CD8-positive, alpha-beta memory T cell (primary cell): ENCODE data around the gene SPC24. TPM values are rescaled to one million over a fixed set of nuclear protein-coding genes. Genes with fewer than 3 reads are reported as not detected.
A peak's percentile ranks its signal among the peaks of the same experiment; 100 is the strongest.

Source experiments
- CTCF ChIA-PET: fragments of 350-600 bp; sonication (Branson Sonifier 250); formaldehyde crosslinking; loops from one replicate; lab custom pipeline; 2021; ENCODE audit warnings: antibody characterized with exemption; lab: Charles Lee
- POLR2A ChIA-PET: fragments of 350-600 bp; sonication (Branson Sonifier 250); formaldehyde crosslinking; loops from one replicate; lab custom pipeline; 2021; ENCODE audit warnings: antibody characterized with exemption; lab: Charles Lee
- DNase-seq, 5 donors: peaks; one replicate each; pipeline versions ENCODE4 v3.0.0 to v3.0.0-alpha.2; 2020 to 2022; ENCODE audit warnings: mixed read lengths in 1 of 5
- H3K27ac ChIP-seq: one replicate; pipeline ENCODE4 v1.7.0; 2013; ENCODE audit warnings: low read depth, mild to moderate bottlenecking, low read length, moderate library complexity
- H3K27me3 ChIP-seq: 2 replicates; pipeline ENCODE4 v1.7.0; 2013; ENCODE audit warnings: low read length, mild to moderate bottlenecking; ENCODE audit not compliant: insufficient read depth, poor library complexity, severe bottlenecking
- H3K36me3 ChIP-seq: 2 replicates; pipeline ENCODE4 v1.7.0; 2013; ENCODE audit warnings: mild to moderate bottlenecking, low read length, moderate library complexity; ENCODE audit not compliant: insufficient read depth
- H3K4me1 ChIP-seq: 2 replicates; pipeline ENCODE4 v1.7.0; 2013; ENCODE audit warnings: mild to moderate bottlenecking, low read length, moderate library complexity; ENCODE audit not compliant: insufficient read depth
- H3K4me3 ChIP-seq: 2 replicates; pipeline ENCODE4 v1.7.0; 2013; ENCODE audit warnings: mild to moderate bottlenecking, low read length
- H3K9me3 ChIP-seq: 2 replicates; pipeline ENCODE4 v1.7.0; 2013; ENCODE audit warnings: mild to moderate bottlenecking, low read length
- H3K27ac Mint-ChIP-seq, 8 donors: one replicate each; pipeline ENCODE4 v1.8.0; 2020 to 2021; ENCODE audit warnings: mixed read lengths in 8 of 8, mild to moderate bottlenecking in 6 of 8, inconsistent platforms in 3 of 8, moderate library complexity in 3 of 8
- H3K27me3 Mint-ChIP-seq, 2 donors: one replicate each; pipeline ENCODE4 v1.8.0; 2020 to 2021; ENCODE audit warnings: mixed read lengths in 2 of 2, mild to moderate bottlenecking in 1 of 2, moderate library complexity in 1 of 2
- H3K36me3 Mint-ChIP-seq, 3 donors: one replicate each; pipeline ENCODE4 v1.8.0; 2020 to 2021; ENCODE audit warnings: mixed read lengths in 3 of 3, inconsistent platforms in 1 of 3, mild to moderate bottlenecking in 1 of 3
- H3K4me1 Mint-ChIP-seq, 3 donors: one replicate each; pipeline ENCODE4 v1.8.0; 2020 to 2021; ENCODE audit warnings: mixed read lengths in 3 of 3, inconsistent platforms in 1 of 3, mild to moderate bottlenecking in 1 of 3
- H3K4me3 Mint-ChIP-seq, 7 donors: one replicate each; pipeline ENCODE4 v1.8.0; 2020 to 2021; ENCODE audit warnings: mixed read lengths in 7 of 7, mild to moderate bottlenecking in 6 of 7, moderate library complexity in 4 of 7, inconsistent platforms in 2 of 7
- H3K9me3 Mint-ChIP-seq, 5 donors: one replicate each; pipeline ENCODE4 v1.8.0; 2020 to 2022; ENCODE audit warnings: mixed read lengths in 5 of 5, mild to moderate bottlenecking in 3 of 5, moderate library complexity in 2 of 5, inconsistent platforms in 1 of 5
- polyA plus RNA-seq: library from polyadenylated mRNA; unstranded; fragments of 300-500 nt; fragmentation: Illumina TruSeq; gene quantifications from one replicate; pipeline ENCODE4 v1.2.3, GENCODE V29; 2021
- total RNA-seq, 2 experiments: library from RNA; stranded (reverse); gene quantifications; one replicate each; pipeline ENCODE4 v1.2.3, GENCODE V29; 2021

The SPC24 gene
- total and polyA plus RNA-seq, 3 experiments from 2014 or later = 35.3 to 37.2 TPM; not detected in 1

GRCh38 chr19:11194656-11195558 lies 39.3 kb upstream of the SPC24 start:
- H3K4me3 Mint-ChIP-seq = no peak overlapping the region

GRCh38 chr19:11194173-11194572 lies 38.6 kb upstream of the SPC24 start:
- Mint-ChIP-seq H3K27me3 (peaks cover 10 to 11% of the 10 kb centered on the region in 2 donors), H3K36me3 (no peaks in the 10 kb centered on the region), H3K4me3 (no peak overlapping the region), H3K4me1 (peaks cover 0 to 16% (median 0%) of the 10 kb centered on the region in 3 donors), H3K9me3 (no peaks in the 10 kb centered on the region), H3K27ac (no peak overlapping the region)
- CTCF ChIA-PET = no interaction called here
- Histone ChIP-seq H3K36me3 (no peaks in the 10 kb centered on the region), H3K27ac (no peak overlapping the region), H3K9me3 (no peaks in the 10 kb centered on the region), H3K4me3 (no peak overlapping the region), H3K4me1 (peaks cover 9% of the 10 kb centered on the region), H3K27me3 (no peaks in the 10 kb centered on the region)
- DNase-seq = no peak
- POLR2A ChIA-PET = no interaction called here

More at GRCh38 chr19:11194656-11195558, 39.3 kb upstream of the SPC24 start:
- no peak for DNase-seq
- Histone ChIP-seq H3K9me3 (no peaks in the 10 kb centered on the region), H3K4me3 (no peak overlapping the region), H3K27me3 (no peaks in the 10 kb centered on the region), H3K27ac (no peak overlapping the region), H3K36me3 (no peaks in the 10 kb centered on the region), H3K4me1 (peaks cover 9% of the 10 kb centered on the region)
- POLR2A ChIA-PET = interaction anchor here (0.6 kb wide), 1 partner anchor 84 kb away, joined by 4 read pairs; no protein-coding TSS in a partner anchor
- H3K9me3 Mint-ChIP-seq = no peaks in the 10 kb centered on the region
- peak overlapping the region in 1 of 8 donors; percentile 65 for H3K27ac Mint-ChIP-seq
- H3K36me3 Mint-ChIP-seq = no peaks in the 10 kb centered on the region
- CTCF ChIA-PET = no interaction called here
- H3K27me3 Mint-ChIP-seq = peaks cover 10 to 11% of the 10 kb centered on the region in 2 donors
- H3K4me1 Mint-ChIP-seq = peaks cover 0 to 16% (median 0%) of the 10 kb centered on the region in 3 donors

GRCh38 chr19:11192957-11193939 lies 37.7 kb upstream of the SPC24 start:
- ChIA-PET CTCF (no interaction called here), POLR2A (no interaction called here)
- Histone ChIP-seq H3K4me3 (no peak overlapping the region), H3K4me1 (peaks cover 9% of the 10 kb centered on the region), H3K27ac (no peak overlapping the region), H3K36me3 (no peaks in the 10 kb centered on the region), H3K27me3 (no peaks in the 10 kb centered on the region), H3K9me3 (no peaks in the 10 kb centered on the region)
- Mint-ChIP-seq H3K27ac (no peak overlapping the region), H3K9me3 (no peaks in the 10 kb centered on the region), H3K36me3 (no peaks in the 10 kb centered on the region), H3K4me1 (peaks cover 0 to 16% (median 0%) of the 10 kb centered on the region in 3 donors), H3K4me3 (peak overlapping the region in 1 of 7 donors; percentile 79), H3K27me3 (peaks cover 10 to 11% of the 10 kb centered on the region in 2 donors)
- no peak for DNase-seq

GRCh38 chr19:11191934-11192333 lies 36.4 kb upstream of the SPC24 start:
- POLR2A ChIA-PET = no interaction called here
- Histone ChIP-seq H3K9me3 (no peaks in the 10 kb centered on the region), H3K36me3 (no peaks in the 10 kb centered on the region), H3K27ac (no peak overlapping the region), H3K4me3 (no peak overlapping the region), H3K27me3 (no peaks in the 10 kb centered on the region), H3K4me1 (peaks cover 6% of the 10 kb centered on the region)
- H3K27me3 Mint-ChIP-seq = peaks cover 10 to 11% of the 10 kb centered on the region in 2 donors
- H3K9me3 Mint-ChIP-seq = no peaks in the 10 kb centered on the region
- DNase-seq = no peak
- H3K27ac Mint-ChIP-seq = peak overlapping the region in 1 of 8 donors; percentile 70
- CTCF ChIA-PET = interaction anchor here (1.2 kb wide), 1 partner anchor 66 kb away, joined by 3 read pairs; no protein-coding TSS in a partner anchor
- peaks cover 0 to 10% (median 0%) of the 10 kb centered on the region in 3 donors for H3K4me1 Mint-ChIP-seq
- no peaks in the 10 kb centered on the region for H3K36me3 Mint-ChIP-seq
- H3K4me3 Mint-ChIP-seq = no peak overlapping the region

- Mint-ChIP-seq H3K27me3 (peaks cover 7 to 8% of the 10 kb centered on the region in 2 donors), H3K27ac (no peak overlapping the region), H3K36me3 (no peaks in the 10 kb centered on the region), H3K4me3 (no peak overlapping the region), H3K9me3 (no peaks in the 10 kb centered on the region), H3K4me1 (peaks cover 0 to 6% (median 0%) of the 10 kb centered on the region in 3 donors)
- no peak overlapping the region for H3K4me3 ChIP-seq
- H3K9me3 ChIP-seq = no peaks in the 10 kb centered on the region
- no peak overlapping the region for H3K27ac ChIP-seq
- ChIA-PET CTCF (interaction anchor here (1.2 kb wide), 1 partner anchor 65 kb away, joined by 3 read pairs; no protein-coding TSS in a partner anchor), POLR2A (no interaction called here)
- no peak for DNase-seq
- no peaks in the 10 kb centered on the region for H3K36me3 ChIP-seq
- H3K27me3 ChIP-seq = no peaks in the 10 kb centered on the region
- H3K4me1 ChIP-seq = no peaks in the 10 kb centered on the region
These were observed 35.7 kb upstream of the SPC24 start for GRCh38 chr19:11191273-11191755.

GRCh38 chr19:11190501-11190900 lies 34.9 kb upstream of the SPC24 start:
- H3K36me3 ChIP-seq = no peaks in the 10 kb centered on the region
- no peak for DNase-seq
- Mint-ChIP-seq H3K4me3 (no peak overlapping the region), H3K4me1 (peaks cover 0 to 1% (median 0%) of the 10 kb centered on the region in 3 donors), H3K36me3 (no peaks in the 10 kb centered on the region), H3K9me3 (no peaks in the 10 kb centered on the region), H3K27ac (no peak overlapping the region), H3K27me3 (peaks cover 2 to 3% of the 10 kb centered on the region in 2 donors)
- CTCF ChIA-PET = no interaction called here
- no peaks in the 10 kb centered on the region for H3K4me1 ChIP-seq
- no peaks in the 10 kb centered on the region for H3K27me3 ChIP-seq
- POLR2A ChIA-PET = no interaction called here
- H3K4me3 ChIP-seq = no peak overlapping the region
- no peak overlapping the region for H3K27ac ChIP-seq
- H3K9me3 ChIP-seq = no peaks in the 10 kb centered on the region

GRCh38 chr19:11187441-11187840 lies 31.9 kb upstream of the SPC24 start:
- DNase-seq = no peak
- no peaks in the 10 kb centered on the region for H3K27me3 Mint-ChIP-seq
- no peaks in the 10 kb centered on the region for H3K4me1 Mint-ChIP-seq
- H3K4me1 ChIP-seq = no peaks in the 10 kb centered on the region
- no peaks in the 10 kb centered on the region for H3K36me3 ChIP-seq
- H3K4me3 ChIP-seq = no peak overlapping the region
- H3K9me3 Mint-ChIP-seq = no peaks in the 10 kb centered on the region
- ChIA-PET CTCF (no interaction called here), POLR2A (no interaction called here)
- no peaks in the 10 kb centered on the region for H3K36me3 Mint-ChIP-seq
- H3K9me3 ChIP-seq = no peaks in the 10 kb centered on the region
- no peaks in the 10 kb centered on the region for H3K27me3 ChIP-seq
- no peak overlapping the region for H3K27ac ChIP-seq
- no peak overlapping the region for H3K4me3 Mint-ChIP-seq
- peak overlapping the region in 2 of 8 donors; percentile 13 to 73 for H3K27ac Mint-ChIP-seq
